Loucy (cell line): ENCODE data around the gene LPP.

ENCODE experiments used
- H2AFZ ChIP-seq: fragments of 200-600 bp; sonication (generic); 2 replicates; pipeline ENCODE4 v1.6.0; 2016; ENCODE audit warnings: antibody characterized with exemption, mild to moderate bottlenecking, low read length, moderate library complexity
- H3F3A ChIP-seq: fragments of 200-600 bp; 2 replicates; pipeline ENCODE4 v1.6.0; 2016; ENCODE audit warnings: antibody characterized with exemption, low read depth, mild to moderate bottlenecking
- H3K27me3 ChIP-seq: fragments of 200-600 bp; sonication (generic); 2 replicates; pipeline ENCODE4 v1.6.1; 2014; ENCODE audit warnings: low read length, mild to moderate bottlenecking; ENCODE audit not compliant: insufficient read depth, poor library complexity, severe bottlenecking
- H3K36me3 ChIP-seq: fragments of 200-600 bp; sonication (generic); 2 replicates; pipeline ENCODE4 v1.6.1; 2016; ENCODE audit warnings: low read length; ENCODE audit not compliant: insufficient read depth
- H3K4me1 ChIP-seq: fragments of 200-600 bp; sonication (generic); 2 replicates; pipeline ENCODE4 v1.5.1; 2014; ENCODE audit warnings: low read length, mild to moderate bottlenecking; ENCODE audit not compliant: insufficient read depth, poor library complexity, severe bottlenecking
- H3K4me2 ChIP-seq: fragments of 200-600 bp; sonication (generic); 2 replicates; pipeline ENCODE4 v1.6.0; 2014; ENCODE audit warnings: antibody characterized with exemption, low read length, low read depth, mild to moderate bottlenecking; ENCODE audit not compliant: poor library complexity, severe bottlenecking
- H3K4me3 ChIP-seq: fragments of 200-600 bp; sonication (generic); 2 replicates; pipeline ENCODE4 v1.5.1; 2014; ENCODE audit warnings: low read length, mild to moderate bottlenecking, mixed read lengths; ENCODE audit not compliant: poor library complexity, severe bottlenecking
- H3K79me2 ChIP-seq: fragments of 200-600 bp; sonication (generic); 2 replicates; pipeline ENCODE4 v1.6.1; 2014; ENCODE audit warnings: low read length; ENCODE audit not compliant: insufficient read depth
- H3K9ac ChIP-seq: fragments of 200-600 bp; sonication (generic); 2 replicates; pipeline ENCODE4 v1.6.0; 2014; ENCODE audit warnings: mild to moderate bottlenecking, low read depth, low read length, moderate library complexity; ENCODE audit not compliant: poor library complexity, severe bottlenecking
- H3K9me2 ChIP-seq: fragments of 200-600 bp; sonication (generic); replicated peaks from 2 replicates; pipeline ENCODE4 v1.6.1; 2016; ENCODE audit warnings: low read depth, low read length, mixed read lengths
- H3K9me3 ChIP-seq: fragments of 200-600 bp; sonication (generic); 2 replicates; pipeline ENCODE4 v1.6.1; 2014; ENCODE audit warnings: mild to moderate bottlenecking, antibody characterized with exemption, low read length, low read depth; ENCODE audit not compliant: insufficient read depth
- H4K20me1 ChIP-seq: fragments of 200-600 bp; sonication (generic); 2 replicates; pipeline ENCODE4 v1.6.0; 2014; ENCODE audit warnings: antibody characterized with exemption, low read length, mild to moderate bottlenecking; ENCODE audit not compliant: insufficient read depth, poor library complexity, severe bottlenecking
- EZH2phosphoT487 ChIP-seq: fragments of 200-600 bp; IDR thresholded peaks from 2 replicates; pipeline ENCODE4 v1.6.1; 2018; ENCODE audit warnings: antibody characterized with exemption, mild to moderate bottlenecking, moderate library complexity, borderline replicate concordance
- TF ChIP-seq, protein P1 (sequence below): fragments of 200-600 bp; sonication (generic); conservative IDR thresholded peaks from 2 replicates; pipeline ENCODE4 v1.5.1; 2014; ENCODE audit warnings: mild to moderate bottlenecking, antibody characterized with exemption, low read length

Gene LPP

DNA sequence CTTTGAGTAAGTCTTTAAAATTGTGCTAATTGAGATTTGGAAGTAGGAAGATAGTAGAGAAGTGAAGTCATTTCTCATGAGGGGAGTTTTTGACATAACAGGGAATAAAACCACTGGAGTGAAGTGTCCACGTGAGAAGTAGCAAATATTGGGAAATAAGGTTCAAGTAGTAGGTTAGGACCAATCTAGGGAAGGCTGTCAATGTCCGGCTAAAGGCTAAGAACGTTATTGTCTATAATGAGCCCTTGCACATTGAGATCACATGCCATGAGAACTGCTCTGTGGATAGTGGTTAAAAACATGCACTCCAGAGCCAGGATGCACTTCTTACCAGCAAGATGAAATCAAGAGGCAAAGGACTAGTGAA is 557.9 kb downstream of the LPP start:
- H3K4me3 ChIP-seq, result no peak overlapping the region
- H3K4me1 ChIP-seq, result peaks cover 6% of the 10 kb centered on the region
- no peaks in the 10 kb centered on the region for H3K27me3 ChIP-seq
- no peaks in the 10 kb centered on the region for H3F3A ChIP-seq
- no peaks in the 10 kb centered on the region for H3K79me2 ChIP-seq
- H3K36me3 ChIP-seq, result no peaks in the 10 kb centered on the region
- no peak overlapping the region for H3K4me2 ChIP-seq
- no peak overlapping the region for H3K9ac ChIP-seq
- no peaks in the 10 kb centered on the region for H4K20me1 ChIP-seq
- H3K9me3 ChIP-seq, result no peaks in the 10 kb centered on the region
- H3K9me2 ChIP-seq, result no peaks in the 10 kb centered on the region
- no peak overlapping the region for H2AFZ ChIP-seq
- TF ChIP-seq, protein P1, sequence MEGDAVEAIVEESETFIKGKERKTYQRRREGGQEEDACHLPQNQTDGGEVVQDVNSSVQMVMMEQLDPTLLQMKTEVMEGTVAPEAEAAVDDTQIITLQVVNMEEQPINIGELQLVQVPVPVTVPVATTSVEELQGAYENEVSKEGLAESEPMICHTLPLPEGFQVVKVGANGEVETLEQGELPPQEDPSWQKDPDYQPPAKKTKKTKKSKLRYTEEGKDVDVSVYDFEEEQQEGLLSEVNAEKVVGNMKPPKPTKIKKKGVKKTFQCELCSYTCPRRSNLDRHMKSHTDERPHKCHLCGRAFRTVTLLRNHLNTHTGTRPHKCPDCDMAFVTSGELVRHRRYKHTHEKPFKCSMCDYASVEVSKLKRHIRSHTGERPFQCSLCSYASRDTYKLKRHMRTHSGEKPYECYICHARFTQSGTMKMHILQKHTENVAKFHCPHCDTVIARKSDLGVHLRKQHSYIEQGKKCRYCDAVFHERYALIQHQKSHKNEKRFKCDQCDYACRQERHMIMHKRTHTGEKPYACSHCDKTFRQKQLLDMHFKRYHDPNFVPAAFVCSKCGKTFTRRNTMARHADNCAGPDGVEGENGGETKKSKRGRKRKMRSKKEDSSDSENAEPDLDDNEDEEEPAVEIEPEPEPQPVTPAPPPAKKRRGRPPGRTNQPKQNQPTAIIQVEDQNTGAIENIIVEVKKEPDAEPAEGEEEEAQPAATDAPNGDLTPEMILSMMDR, result no peak
- no peak for TF ChIP-seq EZH2phosphoT487

DNA sequence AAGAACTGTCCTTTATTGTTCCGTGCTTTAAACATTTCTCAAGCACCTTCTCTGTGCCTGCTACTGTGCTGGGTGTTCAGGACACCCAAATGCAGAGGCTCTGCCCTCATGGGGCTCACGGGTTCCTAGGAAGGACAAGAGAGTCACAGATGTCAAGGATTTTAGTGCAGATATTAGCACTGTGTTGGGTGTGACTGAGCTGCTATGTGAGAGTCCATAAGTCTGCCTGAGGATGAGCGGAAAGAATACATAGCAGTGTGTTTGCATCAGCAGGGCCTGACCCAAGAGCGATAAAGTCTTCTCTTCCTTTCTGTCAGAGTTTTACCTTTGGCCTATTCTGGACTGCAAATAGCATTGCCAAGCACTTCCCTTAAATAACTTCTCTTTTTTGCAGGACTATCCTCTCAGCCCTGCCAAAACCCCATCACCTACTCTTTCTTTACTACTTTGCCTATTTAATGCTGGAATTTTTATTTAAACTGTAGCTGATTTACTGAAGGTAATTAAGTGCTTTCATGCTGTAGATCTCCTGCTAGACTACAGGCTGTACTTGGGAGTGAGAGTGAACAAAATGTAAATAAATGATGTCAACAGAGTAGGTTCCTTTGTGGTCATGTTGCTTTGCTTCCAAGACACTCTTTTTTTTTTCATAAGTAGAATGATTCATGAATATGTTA is 558.4 kb downstream of the LPP start:
- no peak overlapping the region for H3K9ac ChIP-seq
- no peaks in the 10 kb centered on the region for H3K79me2 ChIP-seq
- no peaks in the 10 kb centered on the region for H3K27me3 ChIP-seq
- H3K4me2 ChIP-seq, result no peak overlapping the region
- no peak for TF ChIP-seq EZH2phosphoT487
- TF ChIP-seq, protein P1, result no peak
- no peaks in the 10 kb centered on the region for H3K9me2 ChIP-seq
- no peaks in the 10 kb centered on the region for H4K20me1 ChIP-seq
- H3K36me3 ChIP-seq, result no peaks in the 10 kb centered on the region
- H3F3A ChIP-seq, result no peaks in the 10 kb centered on the region
- H3K4me1 ChIP-seq, result peaks cover 4% of the 10 kb centered on the region
- no peak overlapping the region for H3K4me3 ChIP-seq
- H3K9me3 ChIP-seq, result no peaks in the 10 kb centered on the region
- H2AFZ ChIP-seq, result no peak overlapping the region

DNA sequence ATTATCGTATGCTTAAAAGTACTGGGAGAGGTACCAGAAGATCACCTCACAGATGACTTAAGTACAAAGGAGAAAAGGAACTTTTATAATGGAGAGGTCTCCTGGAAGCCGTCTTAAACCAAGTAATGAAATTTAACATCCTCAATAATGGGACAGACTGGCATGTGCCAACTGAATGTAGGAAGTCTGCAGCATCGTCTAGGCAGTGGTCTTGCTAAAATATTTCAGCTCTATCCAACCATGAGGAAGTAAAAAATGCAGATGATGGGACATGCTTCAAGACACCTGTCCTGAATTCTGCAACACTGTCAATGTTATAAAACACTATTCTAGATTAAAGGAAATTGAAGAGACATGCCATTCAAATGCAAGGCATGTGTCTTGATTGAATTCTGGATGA is 559.0 kb downstream of the LPP start:
- no peak overlapping the region for H3K4me2 ChIP-seq

More for the DNA sequence above, 559.0 kb downstream of the LPP start:
- Histone ChIP-seq H3K36me3 (no peaks in the 10 kb centered on the region), H3K9ac (no peak overlapping the region), H3K9me3 (no peaks in the 10 kb centered on the region), H3K4me1 (no peaks in the 10 kb centered on the region), H3K79me2 (no peaks in the 10 kb centered on the region), H3K9me2 (no peaks in the 10 kb centered on the region), H3F3A (no peaks in the 10 kb centered on the region), H3K4me3 (no peak overlapping the region), H2AFZ (no peak overlapping the region), H4K20me1 (no peaks in the 10 kb centered on the region), H3K27me3 (no peaks in the 10 kb centered on the region)
- TF ChIP-seq, protein P1, result no peak
- TF ChIP-seq EZH2phosphoT487, result no peak
